K562 (cell line): ENCODE results near the gene ZNF284. TPM values are rescaled to one million over a fixed set of nuclear protein-coding genes. Genes with fewer than 3 reads are reported as not detected.
A peak's percentile ranks its signal among the peaks of the same experiment; 100 is the strongest.

Source experiments
- ATAC-seq: fragments of 200-7000 bp; cut with Tn5 transposase; 3 replicates; pipeline ENCODE4 v1.9.1; 2020; ENCODE audit warnings: moderate library complexity
- BruUV-seq: library from RNA; stranded (reverse); fragments of 400-500 nt; replicated peaks from 2 replicates; lab custom pipeline; 2021; lab: Mats Ljungman, UMichigan
- CTCF ChIA-PET: fragments of 300-600 bp; formaldehyde crosslinking; extraction: SDS; loops from one replicate; lab custom pipeline; 2021; ENCODE audit warnings: low intra/inter-chr PET ratio; lab: Yijun Ruan, JAX
- POLR2A ChIA-PET: fragments of 300-600, 350-650 bp; sonication (Branson Sonifier 250); formaldehyde crosslinking; extraction: SDS; loops from one replicate; lab custom pipeline; 2021; ENCODE audit warnings: antibody characterized with exemption, inconsistent platforms; lab: Yijun Ruan, JAX
- DNase-seq, 4 experiments: peaks; one replicate each; pipeline versions ENCODE4 v3.0.0 to v3.0.0-alpha.2; 2011 to 2018; ENCODE audit warnings: low spot score in 3 of 4, mixed read lengths in 3 of 4; ENCODE audit errors: extremely low read depth in 1 of 4
- FAIRE-seq: peaks from 2 replicates; lab custom pipeline; 2011; peaks lifted over from hg19 to GRCh38; lab: Jason Lieb, UNC
- H2AFZ ChIP-seq: 2 replicates; pipeline ENCODE4 v1.6.0; 2011; ENCODE audit warnings: low read depth, low read length, control low read depth, inconsistent platforms
- H3K27ac ChIP-seq: fragments of 200-600 bp; 3 replicates; pipeline ENCODE4 v1.8.0; 2011; ENCODE audit warnings: low read depth, mild to moderate bottlenecking, control low read depth, inconsistent platforms, low read length, moderate library complexity, mixed read lengths; ENCODE audit errors: extremely low read depth
- H3K27me3 ChIP-seq, 2 experiments: fragments of 300-600 bp in 1 of 2; 2 replicates in 1 of 2; 3 replicates in 1 of 2; pipeline versions ENCODE4 v1.6.0 to v1.8.0; 2011; ENCODE audit warnings: inconsistent platforms in 2 of 2, low read length in 2 of 2, mild to moderate bottlenecking in 1 of 2, mixed read lengths in 1 of 2, moderate library complexity in 1 of 2; ENCODE audit not compliant: control insufficient read depth in 2 of 2, insufficient read depth in 2 of 2
- H3K36me3 ChIP-seq: fragments of 300-600 bp; 3 replicates; pipeline ENCODE4 v1.8.0; 2011; ENCODE audit warnings: mild to moderate bottlenecking, low read length, inconsistent platforms; ENCODE audit not compliant: control insufficient read depth, insufficient read depth
- H3K4me1 ChIP-seq, 2 experiments: fragments of 200-600 bp in 1 of 2; replicated peaks in 1 of 2; 2 replicates in 1 of 2; 3 replicates in 1 of 2; pipeline versions ENCODE4 v1.5.1 to v1.8.0; 2011; ENCODE audit warnings: inconsistent platforms in 2 of 2, low read length in 2 of 2, mild to moderate bottlenecking in 1 of 2, mixed read lengths in 1 of 2, moderate library complexity in 1 of 2; ENCODE audit not compliant: control insufficient read depth in 2 of 2, insufficient read depth in 2 of 2
- H3K4me2 ChIP-seq: 2 replicates; pipeline ENCODE4 v1.6.1; 2011; ENCODE audit warnings: low read length, control low read depth, inconsistent platforms, mixed read lengths; ENCODE audit not compliant: insufficient read depth
- H3K4me3 ChIP-seq: fragments of 200-600 bp; sonication (generic), shearing (Covaris generic); 2 replicates; pipeline ENCODE4 v1.5.1; 2016; ENCODE audit warnings: control low read depth, inconsistent platforms
- H3K79me2 ChIP-seq: fragments of 200-600 bp; 3 replicates; pipeline ENCODE4 v1.8.0; 2011; ENCODE audit warnings: low read length, inconsistent platforms; ENCODE audit not compliant: control insufficient read depth, insufficient read depth
- H3K9ac ChIP-seq, 2 experiments: 2 replicates each; pipeline versions ENCODE4 v1.6.0 to v1.6.1; 2011; ENCODE audit warnings: low read depth in 2 of 2, low read length in 2 of 2, control low read depth in 1 of 2, inconsistent platforms in 1 of 2, mild to moderate bottlenecking in 1 of 2, mixed read lengths in 1 of 2; ENCODE audit not compliant: insufficient read depth in 1 of 2
- H3K9me1 ChIP-seq: one replicate; pipeline ENCODE4 v1.6.0; 2011; ENCODE audit warnings: inconsistent platforms, mild to moderate bottlenecking, low read length, moderate library complexity; ENCODE audit not compliant: control insufficient read depth, insufficient read depth
- H3K9me3 ChIP-seq: replicated peaks from 2 replicates; pipeline ENCODE4 v1.5.1; 2011; ENCODE audit warnings: low read depth, low read length, inconsistent platforms; ENCODE audit not compliant: control insufficient read depth, insufficient read depth
- H4K20me1 ChIP-seq: replicated peaks from 2 replicates; pipeline ENCODE4 v1.6.1; 2011; ENCODE audit warnings: low read length, inconsistent platforms, mixed read lengths; ENCODE audit not compliant: control insufficient read depth, insufficient read depth
- ESRRB ChIP-seq: fragments of 250-450 bp; sonication (Bioruptor Pico); IDR thresholded peaks from 2 replicates; pipeline ENCODE4 v1.5.0; 2020; ENCODE audit warnings: mild to moderate bottlenecking, moderate library complexity, borderline replicate concordance
- GMEB1 ChIP-seq: fragments of 250-450 bp; sonication (Bioruptor Pico); IDR thresholded peaks from 2 replicates; pipeline ENCODE4 v1.4.0; 2020; ENCODE audit warnings: mild to moderate bottlenecking
- RAD21 ChIP-seq, 2 experiments: fragments of 250-450 bp in 1 of 2; fragments of 450-650 bp in 1 of 2; sonication (Bioruptor Pico) in 1 of 2; formaldehyde crosslinking in 1 of 2; IDR thresholded peaks in 1 of 2; conservative IDR thresholded peaks in 1 of 2; 2 replicates each; pipeline versions ENCODE4 v1.4.0 to v1.8.0; 2020 to 2022; ENCODE audit warnings: mild to moderate bottlenecking in 2 of 2, moderate library complexity in 1 of 2
- WGBS: fragments of 100-300 bp; shearing (Covaris generic); methylation state at CpG from one replicate; pipeline ENCODE4 v1.1.6; 2016; ENCODE audit warnings: low coverage, mixed read lengths; ENCODE audit not compliant: insufficient coverage; ENCODE audit errors: missing lambda C conversion rate; 5-methylcytosine and 5-hydroxymethylcytosine counted together
- in situ Hi-C: fragments of 300-500 bp; cut with MboI; formaldehyde crosslinking; loops from 4 replicates; pipeline ENCODE4 v1.15.0; 2018; ENCODE audit warnings: inconsistent platforms, mixed read lengths
- intact Hi-C: fragments of 100-400 bp; cut with micrococcal nuclease; formaldehyde crosslinking; loops from 2 replicates; pipeline ENCODE4 v1.14.2; 2022
- polyA plus RNA-seq, 8 experiments: library from polyadenylated mRNA; depleted of rRNA in 4 of 8; stranded (reverse) in 5 of 8; unstranded in 3 of 8; fragments of >200 nt; fragmentation: Nextera tagmentation in 2 of 8; fragmentation: Illumina TruSeq in 1 of 8; extraction: Ambion mirVana in 2 of 8; extraction: Trizol in 1 of 8; gene quantifications; 2 replicates each; pipeline versions ENCODE4 v1.2.1 to v1.2.3, GENCODE V29; 2011 to 2014; ENCODE audit warnings: inconsistent platforms in 1 of 8, missing spikeins in 1 of 8
- total RNA-seq, 7 experiments: library from RNA; depleted of rRNA in 6 of 7; stranded (reverse); fragments of >200 nt in 6 of 7; fragmentation: Illumina TruSeq in 2 of 7; extraction: Trizol in 2 of 7; gene quantifications; 2 replicates each; pipeline versions ENCODE4 v1.2.1 to v1.2.3, GENCODE V29; 2011 to 2021; ENCODE audit warnings: low replicate concordance in 1 of 7

ZNF284 gene
- total and polyA plus RNA-seq, 9 of the 15 experiments (the other 6 are each of a cell fraction or from before 2014, with no cell fraction given): 0.07 to 0.24 (median 0.20) TPM

GRCh38 chr19:44112802-44113137, 40.8 kb downstream of the ZNF284 start:
- ChIA-PET CTCF (no interaction called here), POLR2A (interaction anchor here (0.6 to 1.3 kb wide), 3 partner anchors 10 to 162 kb away, joined by 3 to 5 read pairs (median 3); partner anchors contain the start of gene ZNF221)
- Histone ChIP-seq H3K27me3 (no peaks in the 10 kb centered on the region), H4K20me1 (no peaks in the 10 kb centered on the region), H3K4me2 (peak overlapping the region; percentile 87), H3K9ac (peak overlapping the region; percentile 91 to 95; a peak in 3 of 4 replicates), H3K4me1 (no peaks in the 10 kb centered on the region; a peak in 2 of 5 replicates), H3K4me3 (peak overlapping the region; percentile 91), H3K79me2 (0 out of 3 replicates have a peak, but pooled peaks cover 2% of the 10 kb centered on the region), H2AFZ (peak overlapping the region; percentile 92), H3K9me1 (no peaks in the 10 kb centered on the region), H3K36me3 (no peaks in the 10 kb centered on the region; the same call in 2 of the 3 replicates), H3K27ac (peak overlapping the region; percentile 42), H3K9me3 (peaks cover 8% of the 10 kb centered on the region)
- TF ChIP-seq GMEB1 (CRISPR knock-in tag) (no peak), RAD21 (CRISPR knock-in tag; conservative IDR thresholded peaks at IDR 0.05 in 1 of 2, IDR thresholded peaks at IDR 0.05 in 1 of 2) (0 out of 4 replicates have a peak, but pooled peaks of 1 of the 2 experiments have one; percentile 1), ESRRB (CRISPR knock-in tag) (no peak)
- FAIRE-seq (no peak), ATAC-seq (no peak; the same call in 2 of the 3 replicates), DNase-seq (no peak)
- in situ Hi-C loops (no loop called here), intact Hi-C loops (loop anchor here (1.0 to 10.0 kb wide), 2 partner anchors 18 to 108 kb away; partner anchors contain the start of genes ZNF224 and ZNF230)
- WGBS: 8% methylated on average over 11 of the region's 11 CpGs
- BruUV-seq: no TSS peak
